ENCODE data around the gene TFAP2D. TPM values are rescaled to one million over a fixed set of nuclear protein-coding genes. Genes with fewer than 3 reads are reported as not detected.

The TFAP2D gene
- total and polyA plus RNA-seq, 4 donors: not detected

DNA sequence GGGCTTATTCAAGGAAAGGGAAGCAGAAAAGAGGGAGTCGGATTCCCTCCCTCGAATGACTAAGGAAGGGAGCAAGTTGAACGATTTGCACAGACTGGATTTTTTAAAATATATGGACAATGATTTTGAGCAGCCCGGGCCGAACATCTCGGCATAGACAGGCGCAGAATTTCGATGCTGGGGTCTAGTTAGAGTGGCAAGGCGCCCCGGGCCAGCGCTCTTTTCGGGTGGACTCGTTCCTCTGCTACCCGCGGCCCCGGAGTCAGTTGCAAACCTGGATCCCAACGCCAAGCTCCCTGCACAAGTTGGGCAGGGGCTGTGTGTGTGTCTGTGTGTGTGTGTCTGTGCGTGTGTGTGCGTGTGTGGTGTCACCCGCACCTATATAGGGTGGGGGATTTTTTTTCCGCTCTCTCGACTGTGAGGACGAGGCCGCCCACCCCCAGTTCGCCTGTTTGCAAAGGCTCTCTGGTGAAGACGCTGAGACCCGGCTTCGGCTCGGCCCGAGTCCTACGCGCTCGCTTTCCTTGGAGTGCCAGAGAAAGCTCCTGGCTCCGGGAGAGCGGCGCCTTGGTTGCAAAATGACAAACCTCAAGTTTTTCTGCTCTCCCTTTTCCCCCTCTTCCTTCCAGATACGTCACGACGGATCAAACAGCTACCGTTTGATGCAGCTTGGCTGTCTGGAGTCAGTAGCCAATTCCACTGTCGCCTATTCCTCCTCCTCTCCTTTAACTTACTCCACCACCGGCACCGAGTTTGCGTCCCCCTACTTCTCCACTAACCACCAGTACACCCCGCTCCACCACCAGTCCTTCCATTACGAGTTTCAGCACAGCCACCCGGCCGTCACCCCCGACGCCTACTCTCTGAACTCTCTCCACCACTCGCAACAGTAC is 1.4 kb downstream of the TFAP2D start:
- Histone ChIP-seq H3K4me1 (ENCODE audit: control insufficient read depth in 1 of 2, insufficient read depth in 2 of 2, low read length in 2 of 2) (no peaks in the 10 kb centered on the region), H3K9me3 (ENCODE audit: control insufficient read depth, low read length) (no peaks in the 10 kb centered on the region), H3K27me3 (ENCODE audit: control insufficient read depth in 1 of 2, insufficient read depth in 2 of 2, low read length in 1 of 2) (no peaks in the 10 kb centered on the region), H3K36me3 (ENCODE audit: control insufficient read depth in 1 of 2, insufficient read depth in 2 of 2, low read length in 1 of 2) (no peaks in the 10 kb centered on the region), H3K4me3 (ENCODE audit: low read length in 2 of 2) (no peak overlapping the region), H3K27ac (ENCODE audit: low read depth in 1 of 2, low read length in 2 of 2) (no peak overlapping the region)
- intact Hi-C loops (cut with DNase I): no loop called here
- DNase-seq (no peak), ATAC-seq (ENCODE audit: low FRiP score) (no peak)
- WGBS, 2 donors: 1 to 2% methylated on average over 51 of the region's 51 CpGs

- H3K4me3 ChIP-seq (ENCODE audit: low read length in 2 of 2): no peak overlapping the region
- ATAC-seq (ENCODE audit: low FRiP score) (no peak), DNase-seq (no peak)
- H3K4me1 ChIP-seq (ENCODE audit: control insufficient read depth in 1 of 2, insufficient read depth in 2 of 2, low read length in 2 of 2): no peaks in the 10 kb centered on the region
- H3K36me3 ChIP-seq (ENCODE audit: control insufficient read depth in 1 of 2, insufficient read depth in 2 of 2, low read length in 1 of 2): no peaks in the 10 kb centered on the region
- H3K27me3 ChIP-seq (ENCODE audit: control insufficient read depth in 1 of 2, insufficient read depth in 2 of 2, low read length in 1 of 2): no peaks in the 10 kb centered on the region
- intact Hi-C loops (cut with DNase I): no loop called here
- H3K9me3 ChIP-seq (ENCODE audit: control insufficient read depth, low read length): no peaks in the 10 kb centered on the region
- 2% methylated on average over 14 of the region's 14 CpGs for WGBS, 2 donors
- no peak overlapping the region for H3K27ac ChIP-seq (ENCODE audit: low read depth in 1 of 2, low read length in 2 of 2)
Measured at GRCh38 chr6:50716899-50717509, 3.7 kb downstream of the TFAP2D start.

- H3K27ac ChIP-seq (ENCODE audit: low read depth in 1 of 2, low read length in 2 of 2): no peak overlapping the region
- H3K4me3 ChIP-seq (ENCODE audit: low read length in 2 of 2): no peak overlapping the region
- H3K4me1 ChIP-seq (ENCODE audit: control insufficient read depth in 1 of 2, insufficient read depth in 2 of 2, low read length in 2 of 2): no peaks in the 10 kb centered on the region
- intact Hi-C loops (cut with DNase I): no loop called here
- DNase-seq: no peak
- H3K27me3 ChIP-seq (ENCODE audit: control insufficient read depth in 1 of 2, insufficient read depth in 2 of 2, low read length in 1 of 2): no peaks in the 10 kb centered on the region
- peaks cover 1% of the 10 kb centered on the region for H3K9me3 ChIP-seq (ENCODE audit: control insufficient read depth, low read length)
- no peak for ATAC-seq (ENCODE audit: low FRiP score)
- WGBS, 2 donors: 1% methylated on average over 9 of the region's 9 CpGs
- no peaks in the 10 kb centered on the region for H3K36me3 ChIP-seq (ENCODE audit: control insufficient read depth in 1 of 2, insufficient read depth in 2 of 2, low read length in 1 of 2)
Measured at GRCh38 chr6:50717734-50718457, 4.6 kb downstream of the TFAP2D start.

- 3 to 14% methylated on average over 2 of the region's 2 CpGs for WGBS, 2 donors
- no peaks in the 10 kb centered on the region for H3K27me3 ChIP-seq (ENCODE audit: control insufficient read depth in 1 of 2, insufficient read depth in 2 of 2, low read length in 1 of 2)
- no peaks in the 10 kb centered on the region for H3K36me3 ChIP-seq (ENCODE audit: control insufficient read depth in 1 of 2, insufficient read depth in 2 of 2, low read length in 1 of 2)
- peaks cover 3% of the 10 kb centered on the region for H3K9me3 ChIP-seq (ENCODE audit: control insufficient read depth, low read length)
- no peaks in the 10 kb centered on the region for H3K4me1 ChIP-seq (ENCODE audit: control insufficient read depth in 1 of 2, insufficient read depth in 2 of 2, low read length in 2 of 2)
- H3K4me3 ChIP-seq (ENCODE audit: low read length in 2 of 2): no peak overlapping the region
- H3K27ac ChIP-seq (ENCODE audit: low read depth in 1 of 2, low read length in 2 of 2): no peak overlapping the region
- no peak for DNase-seq
- ATAC-seq (ENCODE audit: low FRiP score): no peak
- intact Hi-C loops (cut with DNase I): no loop called here
Measured at GRCh38 chr6:50718566-50718965, 5.2 kb downstream of the TFAP2D start.

DNA sequence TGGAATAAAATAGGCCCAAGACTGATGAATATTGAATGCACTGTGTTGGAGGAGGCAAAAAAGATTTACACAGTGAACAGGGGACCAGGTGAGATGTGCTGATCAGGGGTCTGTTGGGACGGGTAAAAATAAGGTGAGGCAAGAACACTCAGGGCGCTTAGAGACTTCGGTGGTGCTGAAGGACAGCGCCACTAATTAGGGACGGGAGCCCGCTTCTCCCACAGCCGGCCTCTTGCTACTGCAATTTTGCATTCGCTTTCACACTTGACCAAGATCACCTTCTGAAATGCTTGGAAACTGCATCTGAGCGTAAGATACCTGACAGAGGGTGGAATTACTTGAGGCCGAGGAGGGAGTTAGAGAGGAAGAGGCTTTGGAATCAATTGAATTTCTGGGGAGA is 7.3 kb downstream of the TFAP2D start:
- WGBS, 2 donors: 1 to 2% methylated on average over 10 of the region's 10 CpGs
- Histone ChIP-seq H3K27me3 (ENCODE audit: control insufficient read depth in 1 of 2, insufficient read depth in 2 of 2, low read length in 1 of 2) (no peaks in the 10 kb centered on the region), H3K4me1 (ENCODE audit: control insufficient read depth in 1 of 2, insufficient read depth in 2 of 2, low read length in 2 of 2) (no peaks in the 10 kb centered on the region), H3K9me3 (ENCODE audit: control insufficient read depth, low read length) (peaks cover 3% of the 10 kb centered on the region), H3K27ac (ENCODE audit: low read depth in 1 of 2, low read length in 2 of 2) (no peak overlapping the region), H3K36me3 (ENCODE audit: control insufficient read depth in 1 of 2, insufficient read depth in 2 of 2, low read length in 1 of 2) (no peaks in the 10 kb centered on the region), H3K4me3 (ENCODE audit: low read length in 2 of 2) (no peak overlapping the region)
- no peak for ATAC-seq (ENCODE audit: low FRiP score)
- no peak for DNase-seq
- intact Hi-C loops (cut with DNase I): no loop called here

- H3K27ac ChIP-seq (ENCODE audit: low read depth in 1 of 2, low read length in 2 of 2): no peak overlapping the region
- intact Hi-C loops (cut with DNase I): no loop called here
- ATAC-seq (ENCODE audit: low FRiP score): no peak
- H3K4me3 ChIP-seq (ENCODE audit: low read length in 2 of 2): no peak overlapping the region
- no peak for DNase-seq
- peaks cover 3% of the 10 kb centered on the region for H3K9me3 ChIP-seq (ENCODE audit: control insufficient read depth, low read length)
- peaks cover 0 to under 1% of the 10 kb centered on the region in 2 donors for H3K27me3 ChIP-seq (ENCODE audit: control insufficient read depth in 1 of 2, insufficient read depth in 2 of 2, low read length in 1 of 2)
- 1% methylated on average over 19 of the region's 19 CpGs for WGBS, 2 donors
- H3K36me3 ChIP-seq (ENCODE audit: control insufficient read depth in 1 of 2, insufficient read depth in 2 of 2, low read length in 1 of 2): no peaks in the 10 kb centered on the region
- H3K4me1 ChIP-seq (ENCODE audit: control insufficient read depth in 1 of 2, insufficient read depth in 2 of 2, low read length in 2 of 2): no peaks in the 10 kb centered on the region
Measured at GRCh38 chr6:50721978-50722377, 8.7 kb downstream of the TFAP2D start.

GRCh38 chr6:50722829-50723554 is 9.7 kb downstream of the TFAP2D start:
- Histone ChIP-seq H3K27me3 (ENCODE audit: control insufficient read depth in 1 of 2, insufficient read depth in 2 of 2, low read length in 1 of 2) (peaks cover 0 to 2% of the 10 kb centered on the region in 2 donors), H3K4me3 (ENCODE audit: low read length in 2 of 2) (no peak overlapping the region), H3K27ac (ENCODE audit: low read depth in 1 of 2, low read length in 2 of 2) (no peak overlapping the region), H3K36me3 (ENCODE audit: control insufficient read depth in 1 of 2, insufficient read depth in 2 of 2, low read length in 1 of 2) (no peaks in the 10 kb centered on the region), H3K9me3 (ENCODE audit: control insufficient read depth, low read length) (peaks cover 3% of the 10 kb centered on the region), H3K4me1 (ENCODE audit: control insufficient read depth in 1 of 2, insufficient read depth in 2 of 2, low read length in 2 of 2) (no peaks in the 10 kb centered on the region)
- intact Hi-C loops (cut with DNase I): no loop called here
- DNase-seq (no peak), ATAC-seq (ENCODE audit: low FRiP score) (no peak)
- 3 to 4% methylated on average over 24 of the region's 24 CpGs for WGBS, 2 donors

DNA sequence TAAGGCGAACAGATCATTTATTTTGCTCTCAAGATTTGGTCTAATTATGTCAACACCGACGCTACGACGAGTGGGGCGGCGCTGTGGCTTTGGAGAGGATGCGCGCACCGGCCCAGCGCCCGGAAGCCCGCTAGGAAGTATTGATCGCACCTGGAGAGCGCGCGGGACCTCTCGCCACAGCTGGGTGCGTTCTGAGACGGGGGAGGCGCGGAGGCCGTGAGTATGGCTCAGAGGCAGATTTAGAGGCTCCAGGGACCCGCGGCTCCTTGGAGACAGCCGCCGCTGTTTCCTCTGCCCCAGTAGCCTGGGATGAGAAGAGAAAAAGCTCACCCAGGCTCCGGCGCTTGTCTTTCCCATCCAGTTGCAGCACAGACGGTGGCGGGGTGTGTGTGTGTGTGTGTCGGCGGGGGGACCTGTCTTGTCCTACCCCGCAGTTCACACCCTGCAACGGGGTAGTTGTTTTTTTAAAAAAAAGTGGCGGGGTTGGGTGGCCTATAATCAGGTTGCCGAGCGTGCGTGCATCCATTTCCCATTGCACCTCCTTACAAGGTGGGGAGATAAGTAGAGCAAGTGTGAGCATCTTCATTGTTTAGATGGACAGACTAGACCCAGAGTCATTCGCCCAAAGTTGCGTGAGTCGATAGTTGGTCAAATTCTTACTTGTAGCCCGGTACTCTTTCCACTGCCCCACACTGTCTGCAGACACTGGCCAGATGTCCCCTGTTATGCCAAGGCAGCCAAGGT is 11.2 kb downstream of the TFAP2D start:
- Histone ChIP-seq H3K9me3 (ENCODE audit: control insufficient read depth, low read length) (peaks cover 3% of the 10 kb centered on the region), H3K36me3 (ENCODE audit: control insufficient read depth in 1 of 2, insufficient read depth in 2 of 2, low read length in 1 of 2) (no peaks in the 10 kb centered on the region), H3K27me3 (ENCODE audit: control insufficient read depth in 1 of 2, insufficient read depth in 2 of 2, low read length in 1 of 2) (peaks cover 0 to 2% of the 10 kb centered on the region in 2 donors), H3K4me3 (ENCODE audit: low read length in 2 of 2) (no peak overlapping the region), H3K27ac (ENCODE audit: low read depth in 1 of 2, low read length in 2 of 2) (no peak overlapping the region), H3K4me1 (ENCODE audit: control insufficient read depth in 1 of 2, insufficient read depth in 2 of 2, low read length in 2 of 2) (no peaks in the 10 kb centered on the region)
- ATAC-seq (ENCODE audit: low FRiP score) (no peak), DNase-seq (no peak)
- intact Hi-C loops (cut with DNase I): no loop called here
- 2 to 3% methylated on average over 43 of the region's 43 CpGs for WGBS, 2 donors

All from aorta (tissue), 5 donors.